Ishikawa (cell line): ENCODE results near the gene PLPP1.

ENCODE experiments used
- CEBPB ChIP-seq: IDR thresholded peaks from 2 replicates; pipeline ENCODE4 v1.6.1; 2012
- CREB1 ChIP-seq: IDR thresholded peaks from 2 replicates; pipeline ENCODE4 v1.6.1; 2012; ENCODE audit warnings: low read depth
- EGR1 ChIP-seq: IDR thresholded peaks from 2 replicates; pipeline ENCODE4 v1.6.1; 2012
- EP300 ChIP-seq: IDR thresholded peaks from 2 replicates; pipeline ENCODE4 v1.6.1; 2012; ENCODE audit warnings: borderline replicate concordance
- FOXM1 ChIP-seq: IDR thresholded peaks from 2 replicates; pipeline ENCODE4 v1.6.1; 2012; ENCODE audit warnings: low read depth, borderline replicate concordance
- MAX ChIP-seq: IDR thresholded peaks from 2 replicates; pipeline ENCODE4 v1.6.1; 2012
- NFIC ChIP-seq: IDR thresholded peaks from 2 replicates; pipeline ENCODE4 v1.6.1; 2012
- RAD21 ChIP-seq: IDR thresholded peaks from 2 replicates; pipeline ENCODE4 v1.6.1; 2012; ENCODE audit warnings: low read depth
- REST ChIP-seq: IDR thresholded peaks from 2 replicates; pipeline ENCODE4 v1.6.1; 2012; ENCODE audit warnings: low read depth, mild to moderate bottlenecking
- TAF1 ChIP-seq: IDR thresholded peaks from 2 replicates; pipeline ENCODE4 v1.6.1; 2012; ENCODE audit warnings: low read depth, mild to moderate bottlenecking
- TCF12 ChIP-seq: IDR thresholded peaks from 2 replicates; pipeline ENCODE4 v1.6.1; 2012; ENCODE audit warnings: low read depth
- TEAD4 ChIP-seq: IDR thresholded peaks from 2 replicates; pipeline ENCODE4 v1.6.1; 2012
- USF1 ChIP-seq: IDR thresholded peaks from 2 replicates; pipeline ENCODE4 v1.6.1; 2012
- YY1 ChIP-seq: IDR thresholded peaks from 2 replicates; pipeline ENCODE4 v1.6.1; 2012; ENCODE audit warnings: low read depth
- ZBTB7A ChIP-seq: IDR thresholded peaks from 2 replicates; pipeline ENCODE4 v1.6.1; 2012; ENCODE audit warnings: low read depth

PLPP1 gene

GRCh38 chr5:55570570-55570969 lies 35.8 kb upstream of the PLPP1 start:
- TF ChIP-seq FOXM1 (no peak), CEBPB (no peak), TAF1 (no peak), REST (no peak), YY1 (no peak), ZBTB7A (no peak)

DNA sequence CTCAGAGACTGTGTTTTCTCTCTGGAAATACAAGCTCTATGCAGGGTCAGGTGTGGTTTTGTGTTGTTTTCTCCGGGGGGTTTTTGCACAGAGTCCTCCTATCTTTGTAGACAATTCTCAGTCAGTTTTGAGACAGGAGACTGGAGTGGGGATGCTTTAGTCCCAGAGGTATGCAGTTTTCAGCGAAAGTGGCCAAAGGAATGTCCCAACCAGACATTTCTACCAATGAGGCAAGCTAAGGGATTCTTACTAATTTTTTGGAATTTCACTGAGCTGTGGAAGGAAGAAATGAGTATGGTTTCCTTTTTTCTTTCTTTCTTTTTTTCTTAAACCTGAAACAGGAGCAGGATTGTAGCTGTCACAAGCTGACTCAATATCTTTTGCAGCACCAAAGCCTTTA lies 35.3 kb upstream of the PLPP1 start:
- TF ChIP-seq RAD21 (no peak), ZBTB7A (no peak), REST (no peak), TEAD4 (no peak), NFIC (no peak), USF1 (no peak), CEBPB (no peak), TAF1 (no peak), FOXM1 (no peak), CREB1 (no peak), TCF12 (no peak), EP300 (no peak), EGR1 (no peak), MAX (no peak), YY1 (no peak)

DNA sequence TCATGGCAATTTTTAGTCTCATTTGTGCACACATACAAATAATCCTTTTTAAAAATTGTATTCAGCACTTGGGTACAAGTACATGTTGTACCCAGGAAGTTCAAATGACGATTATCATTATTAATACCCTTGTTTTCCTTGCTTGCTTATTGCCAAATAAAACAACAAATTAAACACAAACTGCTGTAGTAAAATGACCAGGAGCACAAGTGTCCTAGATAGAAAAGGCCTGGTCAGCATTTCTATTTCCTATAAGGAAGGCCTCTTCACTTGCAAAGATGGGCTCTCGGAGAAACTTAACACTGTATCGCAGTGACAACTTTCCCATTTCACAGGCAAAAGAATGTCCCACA lies 34.7 kb upstream of the PLPP1 start:
- TF ChIP-seq YY1, result no peak

DNA sequence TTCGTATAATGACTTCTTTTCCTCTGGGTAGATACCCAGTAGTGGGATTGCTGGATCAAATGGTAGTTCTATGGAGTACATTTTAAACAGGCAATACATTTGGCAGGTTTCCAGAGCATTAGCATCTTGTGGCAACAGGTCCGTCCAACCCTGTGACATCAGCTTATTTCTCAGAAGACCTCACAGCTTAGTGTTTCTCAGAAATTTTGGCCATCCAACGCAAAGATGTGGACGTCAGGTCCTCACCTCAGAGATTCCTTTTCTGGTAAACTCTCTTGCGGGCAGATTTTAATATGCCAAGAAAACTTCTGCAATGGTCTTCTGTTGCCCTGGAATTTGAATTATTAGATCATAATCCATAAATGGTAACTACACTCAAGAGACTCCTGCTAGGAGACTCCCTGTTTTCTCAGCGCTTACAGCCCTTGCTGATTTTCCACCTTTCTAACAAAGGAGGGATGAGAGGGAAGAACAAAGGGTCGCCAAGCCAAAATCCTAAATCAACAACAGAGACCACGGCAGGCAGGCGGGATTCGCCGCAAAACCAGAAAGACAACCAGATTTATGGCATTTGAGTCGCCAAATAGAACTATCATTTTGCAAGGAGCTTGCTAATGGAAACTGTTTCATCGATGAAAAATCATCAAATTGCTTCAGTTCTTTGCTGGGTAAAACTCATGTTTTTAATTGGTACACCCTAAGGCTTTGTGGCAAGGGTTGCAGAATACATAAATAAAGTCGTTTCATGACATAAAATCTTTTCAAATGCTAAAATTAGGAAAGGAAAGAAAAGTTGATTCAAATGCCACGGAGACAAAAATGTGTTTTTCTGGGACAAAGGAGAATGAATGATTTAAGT lies 34.1 kb upstream of the PLPP1 start:
- TF ChIP-seq CREB1, result no peak
- no peak for TF ChIP-seq MAX
- TF ChIP-seq EGR1, result no peak

DNA sequence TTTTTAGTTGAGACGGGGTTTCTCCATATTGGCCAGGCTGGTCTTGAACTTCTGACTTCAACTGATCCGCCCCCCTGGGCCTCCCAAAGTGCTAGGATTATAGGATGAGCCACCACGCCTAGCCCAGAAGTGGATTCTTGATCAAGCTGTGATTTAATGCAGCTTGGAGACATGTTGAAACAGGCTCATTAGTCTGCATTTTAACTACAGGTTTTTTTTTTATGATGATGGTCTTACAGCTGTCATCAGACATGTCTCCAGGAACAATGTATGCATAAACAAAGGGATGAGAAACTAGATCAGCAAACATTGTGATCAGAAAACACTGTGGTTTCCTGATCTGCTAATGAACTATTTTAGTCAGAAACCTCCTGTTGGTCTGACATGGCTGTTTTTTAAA lies 30.0 kb upstream of the PLPP1 start:
- TF ChIP-seq ZBTB7A, result no peak

DNA sequence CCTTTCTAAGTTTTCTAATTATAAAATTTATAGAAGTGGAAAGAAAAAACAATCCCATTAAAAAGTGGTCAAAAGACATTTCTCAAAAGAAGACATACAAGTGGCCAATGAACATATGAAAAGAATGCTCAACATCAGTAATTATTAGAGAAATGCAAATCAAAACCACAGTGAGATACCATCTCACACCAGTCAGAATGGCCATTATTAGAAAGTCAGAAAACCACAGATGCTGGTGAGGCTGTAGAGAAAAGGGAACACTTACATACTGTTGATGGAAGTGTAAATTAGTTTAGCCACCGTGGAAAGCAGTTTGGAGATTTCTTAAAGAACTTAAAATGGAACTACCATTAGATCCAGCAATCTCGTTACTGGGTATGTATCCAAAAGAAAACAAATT lies 23.7 kb upstream of the PLPP1 start:
- TF ChIP-seq EP300 (no peak), RAD21 (no peak), CEBPB (no peak), TEAD4 (no peak), YY1 (no peak), TCF12 (no peak), CREB1 (no peak), REST (no peak), MAX (no peak), NFIC (no peak), TAF1 (no peak)
